Measurements from ENCODE around the gene PGA3.
A peak's percentile ranks its signal among the peaks of the same experiment; 100 is the strongest.

Gene PGA3

GRCh38 chr11:61158691-61159381 is 44.5 kb upstream of the PGA3 start:
- peaks cover 31% of the 10 kb centered on the region for H3K9me3 Mint-ChIP-seq
- H3K27me3 Mint-ChIP-seq (ENCODE audit: low read depth, poor library complexity), result peaks cover 6% of the 10 kb centered on the region
- peaks cover 44% of the 10 kb centered on the region for H3K36me3 Mint-ChIP-seq (ENCODE audit: low read depth)
- H3K4me3 Mint-ChIP-seq, result peak overlapping the region; percentile 58
- H3K27ac Mint-ChIP-seq, result peak overlapping the region; percentile 19
- no peak for DNase-seq
- no peak for TF ChIP-seq CTCF (IDR thresholded peaks at IDR 0.05)
- peaks cover 48% of the 10 kb centered on the region for H3K4me1 Mint-ChIP-seq

- Mint-ChIP-seq H3K4me3 (peak overlapping the region; percentile 88), H3K27ac (peak overlapping the region; percentile 73), H3K9me3 (peaks cover 21% of the 10 kb centered on the region), H3K4me1 (peaks cover 64% of the 10 kb centered on the region), H3K36me3 (ENCODE audit: low read depth) (peaks cover 26% of the 10 kb centered on the region), H3K27me3 (ENCODE audit: low read depth, poor library complexity) (peaks cover 3% of the 10 kb centered on the region)
- TF ChIP-seq CTCF (IDR thresholded peaks at IDR 0.05), result no peak
- DNase-seq, result no peak
Measured at GRCh38 chr11:61160487-61161189, 42.7 kb upstream of the PGA3 start.

- Mint-ChIP-seq H3K4me1 (peaks cover 65% of the 10 kb centered on the region), H3K27ac (peak within 1 kb of the TSS; percentile 95), H3K27me3 (ENCODE audit: low read depth, poor library complexity) (peaks cover 3% of the 10 kb centered on the region), H3K4me3 (peak within 1 kb of the TSS; percentile 88), H3K36me3 (ENCODE audit: low read depth) (peaks cover 18% of the 10 kb centered on the region), H3K9me3 (peaks cover 13% of the 10 kb centered on the region)
- TF ChIP-seq CTCF (IDR thresholded peaks at IDR 0.05), result no peak
- peak; percentile 96 for DNase-seq
Measured at GRCh38 chr11:61161190-61162091, 41.9 kb upstream of the PGA3 start, which contains the start of gene VPS37C. VPS37C (minus strand) TSS chr11:61161426; CDS start chr11:61138829, 22,597 bp downstream.

GRCh38 chr11:61162092-61162941 is 41.0 kb upstream of the PGA3 start:
- peak overlapping the region; percentile 95 for H3K27ac Mint-ChIP-seq
- no peak for TF ChIP-seq CTCF (IDR thresholded peaks at IDR 0.05)

GRCh38 chr11:61163021-61163420 is 40.3 kb upstream of the PGA3 start:
- no peak for DNase-seq
- Mint-ChIP-seq H3K27ac (no peak overlapping the region), H3K36me3 (ENCODE audit: low read depth) (peaks cover 3% of the 10 kb centered on the region), H3K9me3 (peaks cover 16% of the 10 kb centered on the region), H3K27me3 (ENCODE audit: low read depth, poor library complexity) (no peaks in the 10 kb centered on the region), H3K4me3 (peak overlapping the region; percentile 88), H3K4me1 (peaks cover 63% of the 10 kb centered on the region)
- no peak for TF ChIP-seq CTCF (IDR thresholded peaks at IDR 0.05)

More at GRCh38 chr11:61162092-61162941, 41.0 kb upstream of the PGA3 start:
- Mint-ChIP-seq H3K4me3 (peak overlapping the region; percentile 88), H3K27me3 (ENCODE audit: low read depth, poor library complexity) (no peaks in the 10 kb centered on the region), H3K36me3 (ENCODE audit: low read depth) (peaks cover 10% of the 10 kb centered on the region), H3K4me1 (peaks cover 65% of the 10 kb centered on the region), H3K9me3 (peaks cover 10% of the 10 kb centered on the region)
- peak; percentile 25 for DNase-seq

All from nephron progenitor cell (in vitro differentiated cells).